GM12878 (cell line): ENCODE results near the gene RPS2. TPM values are rescaled to one million over a fixed set of nuclear protein-coding genes. Genes with fewer than 3 reads are reported as not detected.
A peak's percentile ranks its signal among the peaks of the same experiment; 100 is the strongest.

Experiments used
- ATAC-seq: fragments of 200-7000 bp; cut with Tn5 transposase; 3 replicates; pipeline ENCODE4 v1.9.1; 2020; ENCODE audit warnings: mild to moderate bottlenecking, moderate library complexity
- BruUV-seq: library from RNA; stranded (reverse); fragments of 400-500 nt; replicated peaks from 2 replicates; lab custom pipeline; 2021; lab: Mats Ljungman, UMichigan
- CTCF ChIA-PET: fragments of 300-600 bp; sonication (Branson Sonifier 250); formaldehyde crosslinking; extraction: SDS; loops from one replicate; lab custom pipeline; 2021; ENCODE audit warnings: inconsistent platforms; lab: Yijun Ruan, JAX
- POLR2A ChIA-PET: fragments of 350-600 bp; formaldehyde crosslinking; extraction: SDS; loops from one replicate; lab custom pipeline; 2021; ENCODE audit warnings: inconsistent platforms; lab: Charles Lee
- RAD21 ChIA-PET: fragments of 300-600 bp; sonication (Branson Sonifier 250); formaldehyde crosslinking; loops from one replicate; lab custom pipeline; 2023; ENCODE audit warnings: antibody characterized with exemption; ENCODE audit not compliant: unreplicated experiment; lab: Charles Lee
- SMC1A ChIA-PET: fragments of 300-600 bp; sonication (Branson Sonifier 250); formaldehyde crosslinking; loops from one replicate; lab custom pipeline; 2023; ENCODE audit not compliant: unreplicated experiment, uncharacterized antibody; lab: Charles Lee
- DNase-seq: peaks from one replicate; pipeline ENCODE4 v3.0.0-alpha.2; 2011; ENCODE audit warnings: low read depth, low spot score
- FAIRE-seq: peaks from 3 replicates; lab custom pipeline; 2011; peaks lifted over from hg19 to GRCh38; lab: Jason Lieb, UNC
- H2AFZ ChIP-seq: 2 replicates; pipeline ENCODE4 v1.6.0; 2011; ENCODE audit warnings: low read depth, low read length, control low read depth; ENCODE audit not compliant: control insufficient read depth
- H3K27ac ChIP-seq: 2 replicates; pipeline ENCODE4 v1.5.1; 2011; ENCODE audit warnings: control low read depth; ENCODE audit not compliant: control insufficient read depth, insufficient read depth
- H3K27me3 ChIP-seq, 2 experiments: replicated peaks in 1 of 2; 2 replicates each; pipeline versions ENCODE4 v1.6.0 to v1.6.1; 2011; ENCODE audit warnings: low read length in 1 of 2; ENCODE audit not compliant: control insufficient read depth in 2 of 2, insufficient read depth in 2 of 2
- H3K36me3 ChIP-seq, 2 experiments: 2 replicates each; pipeline ENCODE4 v1.5.1; 2011; ENCODE audit warnings: low read length in 1 of 2; ENCODE audit not compliant: control insufficient read depth in 2 of 2, insufficient read depth in 2 of 2
- H3K4me1 ChIP-seq: 2 replicates; pipeline ENCODE4 v1.6.1; 2011; ENCODE audit warnings: mild to moderate bottlenecking, low read length, moderate library complexity, mixed read lengths; ENCODE audit not compliant: control insufficient read depth, insufficient read depth
- H3K4me2 ChIP-seq: 2 replicates; pipeline ENCODE4 v1.6.0; 2011; ENCODE audit warnings: control low read depth; ENCODE audit not compliant: control insufficient read depth, insufficient read depth
- H3K4me3 ChIP-seq: fragments of 200-600 bp; sonication (generic); 2 replicates; pipeline ENCODE4 v1.5.1; 2016
- H3K79me2 ChIP-seq: 2 replicates; pipeline ENCODE4 v1.6.0; 2011; ENCODE audit warnings: low read length; ENCODE audit not compliant: control insufficient read depth, insufficient read depth
- H3K9ac ChIP-seq: 2 replicates; pipeline ENCODE4 v1.8.0; 2011; ENCODE audit warnings: low read length, control low read depth, mixed read lengths; ENCODE audit not compliant: control insufficient read depth, insufficient read depth
- H3K9me3 ChIP-seq: replicated peaks from 3 replicates; pipeline ENCODE4 v1.5.1; 2011; ENCODE audit warnings: mild to moderate bottlenecking, low read length; ENCODE audit not compliant: control insufficient read depth, insufficient read depth
- H4K20me1 ChIP-seq: 2 replicates; pipeline ENCODE4 v1.6.0; 2011; ENCODE audit not compliant: control insufficient read depth, insufficient read depth
- BCL11A ChIP-seq: IDR thresholded peaks from 2 replicates; pipeline ENCODE4 v1.6.1; 2011; ENCODE audit warnings: low read depth, low read length
- CHD1 ChIP-seq: IDR thresholded peaks from 2 replicates; pipeline ENCODE4 v1.6.1; 2012; ENCODE audit warnings: low read depth, low read length, improper control_type of control experiment
- CREB1 ChIP-seq: IDR thresholded peaks from 2 replicates; pipeline ENCODE4 v1.6.1; 2012; ENCODE audit warnings: low read depth, mild to moderate bottlenecking, inconsistent platforms
- ESRRA ChIP-seq: IDR thresholded peaks from 2 replicates; pipeline ENCODE4 v1.6.1; 2012; ENCODE audit warnings: mild to moderate bottlenecking, low read length, improper control_type of control experiment
- MEF2B ChIP-seq: fragments of 450-650 bp; IDR thresholded peaks from 2 replicates; pipeline ENCODE4 v1.6.1; 2018; ENCODE audit warnings: mild to moderate bottlenecking, moderate library complexity; ENCODE audit not compliant: partially characterized antibody, poor library complexity, severe bottlenecking
- PAX5 ChIP-seq: IDR thresholded peaks from 2 replicates; pipeline ENCODE4 v1.6.1; 2011; ENCODE audit warnings: low read depth, low read length, borderline replicate concordance
- PAX8 ChIP-seq: fragments of 450-650 bp; IDR thresholded peaks from 2 replicates; pipeline ENCODE4 v1.6.1; 2017; ENCODE audit warnings: mild to moderate bottlenecking, moderate library complexity
- SRF ChIP-seq, 2 experiments: IDR thresholded peaks; 2 replicates each; pipeline ENCODE4 v1.6.1; 2011; ENCODE audit warnings: low read depth in 2 of 2, low read length in 2 of 2, mild to moderate bottlenecking in 1 of 2, moderate library complexity in 1 of 2
- STAT3 ChIP-seq: IDR thresholded peaks from 2 replicates; pipeline ENCODE4 v1.6.1; 2011; ENCODE audit warnings: low read depth, low read length, improper control_type of control experiment
- SUZ12 ChIP-seq: fragments of 200-600 bp; sonication (generic); IDR thresholded peaks from one replicate; pipeline ENCODE4 v1.6.1; 2018; ENCODE audit warnings: antibody characterized with exemption, mild to moderate bottlenecking; ENCODE audit not compliant: unreplicated experiment
- TCF3 ChIP-seq: IDR thresholded peaks from 2 replicates; pipeline ENCODE4 v1.6.1; 2012; ENCODE audit warnings: low read depth, mild to moderate bottlenecking, low read length, borderline replicate concordance; ENCODE audit not compliant: insufficient read depth
- ZNF384 ChIP-seq: IDR thresholded peaks from 2 replicates; pipeline ENCODE4 v1.6.1; 2012; ENCODE audit warnings: low read depth, mild to moderate bottlenecking, low read length, improper control_type of control experiment, borderline replicate concordance
- WGBS: methylation state at CpG from one replicate; pipeline ENCODE4 v1.1.6; 2016; ENCODE audit warnings: low lambda C conversion rate; ENCODE audit not compliant: insufficient replicate concordance, insufficient coverage; ENCODE audit errors: missing lambda C conversion rate; 5-methylcytosine and 5-hydroxymethylcytosine counted together
- in situ Hi-C: fragments of 300-500 bp; cut with MboI; formaldehyde crosslinking; loops from 9 replicates; pipeline ENCODE4 v1.14.3; 2018; ENCODE audit warnings: mixed read lengths
- intact Hi-C: fragments of 100-400 bp; cut with micrococcal nuclease; formaldehyde crosslinking; loops from one replicate; pipeline ENCODE4 v1.14.2; 2022; ENCODE audit not compliant: unreplicated experiment
- polyA plus RNA-seq, 11 experiments: library from polyadenylated mRNA; depleted of rRNA in 4 of 11; unstranded in 6 of 11; stranded (reverse) in 5 of 11; fragments of >200 nt; fragmentation: Nextera tagmentation in 4 of 11; fragmentation: Illumina TruSeq in 1 of 11; extraction: Ambion mirVana in 4 of 11; extraction: Trizol in 1 of 11; gene quantifications; 1 replicate in 1 of 11; 2 replicates in 10 of 11; pipeline versions ENCODE4 v1.2.1 to v1.2.3, GENCODE V29; 2011 to 2016; ENCODE audit warnings: inconsistent platforms in 2 of 11, missing spikeins in 2 of 11, low read depth in 1 of 11
- total RNA-seq, 4 experiments: library from RNA; depleted of rRNA in 3 of 4; stranded (reverse); fragments of >200 nt in 3 of 4; fragmentation: Illumina TruSeq in 1 of 4; extraction: Trizol in 1 of 4; gene quantifications; 2 replicates each; pipeline versions ENCODE4 v1.2.1 to v1.2.3, GENCODE V29; 2013 to 2021
- TF ChIP-seq, protein P1 (sequence below), 3 experiments: IDR thresholded peaks in 2 of 3; conservative IDR thresholded peaks in 1 of 3; 2 replicates each; pipeline ENCODE4 v1.5.1; 2011; ENCODE audit warnings: low read depth in 3 of 3, low read length in 3 of 3, mild to moderate bottlenecking in 3 of 3, control low read depth in 2 of 3, moderate library complexity in 2 of 3, inconsistent platforms in 1 of 3, mixed read lengths in 1 of 3; ENCODE audit not compliant: control insufficient read depth in 2 of 3, insufficient read depth in 1 of 3; ENCODE audit errors: extremely low read depth in 1 of 3
- TF ChIP-seq, protein P2 (sequence below): IDR thresholded peaks from 2 replicates; pipeline ENCODE4 v1.6.1; 2011; ENCODE audit warnings: borderline replicate concordance, low read depth, mild to moderate bottlenecking, moderate library complexity, mixed read lengths, low read length; ENCODE audit not compliant: insufficient read depth; ENCODE audit errors: extremely low read length
- TF ChIP-seq, protein P3 (sequence below): fragments of 450-650 bp; IDR thresholded peaks from 2 replicates; pipeline ENCODE4 v1.6.1; 2018; ENCODE audit warnings: mild to moderate bottlenecking, low read depth, moderate library complexity; ENCODE audit not compliant: partially characterized antibody

RPS2 gene
- total and polyA plus RNA-seq, 10 of the 15 experiments (the other 5 are each of a cell fraction or from before 2014, with no cell fraction given) = 1,295 to 7,121 (median 3,933) TPM

DNA sequence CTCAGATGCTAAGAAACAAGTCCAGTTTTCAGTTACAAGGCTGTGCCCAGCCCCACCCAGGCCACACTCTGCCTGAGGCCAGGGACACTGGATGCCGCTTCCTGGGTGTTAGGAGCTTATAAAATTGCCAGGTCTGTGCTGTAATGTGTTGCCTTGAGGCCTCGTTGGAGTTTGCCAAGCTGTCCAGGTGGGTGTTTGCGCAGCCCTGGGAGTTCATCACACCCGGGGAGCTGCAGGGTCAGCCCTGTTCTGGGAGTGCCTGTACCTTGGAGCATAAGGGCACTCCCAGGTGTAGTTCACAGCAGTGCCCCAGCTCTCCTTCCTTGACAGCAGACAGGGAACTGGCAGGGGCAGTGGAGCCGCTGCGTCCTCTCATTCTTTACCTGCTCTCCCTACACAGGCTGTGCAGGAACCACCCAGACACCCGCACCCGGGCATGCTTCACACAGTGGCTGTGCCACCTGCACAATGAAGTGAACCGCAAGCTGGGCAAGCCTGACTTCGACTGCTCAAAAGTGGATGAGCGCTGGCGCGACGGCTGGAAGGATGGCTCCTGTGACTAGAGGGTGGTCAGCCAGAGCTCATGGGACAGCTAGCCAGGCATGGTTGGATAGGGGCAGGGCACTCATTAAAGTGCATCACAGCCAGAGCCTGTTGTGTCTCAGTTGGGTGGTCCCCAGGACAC lies 21.0 kb upstream of the RPS2 start:
- no peak for DNase-seq
- peak overlapping the region; percentile 87 for H3K4me3 ChIP-seq
- ChIA-PET POLR2A (interaction anchor here (0.5 to 4.7 kb wide), 3 partner anchors 14 to 124 kb away, joined by 7 to 21 read pairs (median 8); partner anchors contain the start of genes RPS2 and TBL3), SMC1A (no interaction called here), RAD21 (no interaction called here), CTCF (interaction anchor here (0.6 to 1.6 kb wide), 2 partner anchors 16 to 18 kb away, joined by 3 to 6 read pairs; no protein-coding TSS in a partner anchor)
- H3K36me3 ChIP-seq = peaks cover 5 to 6% of the 10 kb centered on the region in 2 experiments; a peak in 3 of 4 replicates
- H2AFZ ChIP-seq = no peak overlapping the region
- H4K20me1 ChIP-seq = no peaks in the 10 kb centered on the region
- H3K4me2 ChIP-seq = peak overlapping the region; percentile 95
- no peak for ATAC-seq
- H3K27me3 ChIP-seq = 0 out of 4 replicates have a peak, but pooled peaks cover 0 to 3% of the 10 kb centered on the region in 2 experiments
- in situ Hi-C loops = no loop called here
- no peaks in the 10 kb centered on the region for H3K9me3 ChIP-seq
- no TSS peak for BruUV-seq
- H3K4me1 ChIP-seq = peaks cover 30% of the 10 kb centered on the region
- WGBS = 90% methylated on average over 14 of the region's 14 CpGs
- peak overlapping the region; percentile 80 for H3K9ac ChIP-seq
- H3K27ac ChIP-seq = no peak overlapping the region
- no peaks in the 10 kb centered on the region; the same call in none of the 2 replicates for H3K79me2 ChIP-seq
- intact Hi-C loops = no loop called here
- FAIRE-seq = no peak
- no peak for TF ChIP-seq STAT3
- no peak for TF ChIP-seq CREB1
- TF ChIP-seq, protein P1, sequence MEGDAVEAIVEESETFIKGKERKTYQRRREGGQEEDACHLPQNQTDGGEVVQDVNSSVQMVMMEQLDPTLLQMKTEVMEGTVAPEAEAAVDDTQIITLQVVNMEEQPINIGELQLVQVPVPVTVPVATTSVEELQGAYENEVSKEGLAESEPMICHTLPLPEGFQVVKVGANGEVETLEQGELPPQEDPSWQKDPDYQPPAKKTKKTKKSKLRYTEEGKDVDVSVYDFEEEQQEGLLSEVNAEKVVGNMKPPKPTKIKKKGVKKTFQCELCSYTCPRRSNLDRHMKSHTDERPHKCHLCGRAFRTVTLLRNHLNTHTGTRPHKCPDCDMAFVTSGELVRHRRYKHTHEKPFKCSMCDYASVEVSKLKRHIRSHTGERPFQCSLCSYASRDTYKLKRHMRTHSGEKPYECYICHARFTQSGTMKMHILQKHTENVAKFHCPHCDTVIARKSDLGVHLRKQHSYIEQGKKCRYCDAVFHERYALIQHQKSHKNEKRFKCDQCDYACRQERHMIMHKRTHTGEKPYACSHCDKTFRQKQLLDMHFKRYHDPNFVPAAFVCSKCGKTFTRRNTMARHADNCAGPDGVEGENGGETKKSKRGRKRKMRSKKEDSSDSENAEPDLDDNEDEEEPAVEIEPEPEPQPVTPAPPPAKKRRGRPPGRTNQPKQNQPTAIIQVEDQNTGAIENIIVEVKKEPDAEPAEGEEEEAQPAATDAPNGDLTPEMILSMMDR (IDR thresholded peaks at IDR 0.05 in 2 of 3, conservative IDR thresholded peaks at IDR 0.05 in 1 of 3; ENCODE audit: control insufficient read depth in 2 of 3, extremely low read depth in 1 of 3, insufficient read depth in 1 of 3, low read depth in 3 of 3, low read length in 3 of 3) = no peak
- no peak for TF ChIP-seq PAX5
- no peak for TF ChIP-seq SRF (IDR thresholded peaks at IDR 0.05; ENCODE audit: low read depth in 2 of 2, low read length in 2 of 2)
- no peak for TF ChIP-seq SUZ12
- no peak for TF ChIP-seq TCF3
- no peak for TF ChIP-seq MEF2B
- TF ChIP-seq CHD1 = no peak
- TF ChIP-seq, protein P2, sequence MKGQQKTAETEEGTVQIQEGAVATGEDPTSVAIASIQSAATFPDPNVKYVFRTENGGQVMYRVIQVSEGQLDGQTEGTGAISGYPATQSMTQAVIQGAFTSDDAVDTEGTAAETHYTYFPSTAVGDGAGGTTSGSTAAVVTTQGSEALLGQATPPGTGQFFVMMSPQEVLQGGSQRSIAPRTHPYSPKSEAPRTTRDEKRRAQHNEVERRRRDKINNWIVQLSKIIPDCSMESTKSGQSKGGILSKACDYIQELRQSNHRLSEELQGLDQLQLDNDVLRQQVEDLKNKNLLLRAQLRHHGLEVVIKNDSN = no peak
- TF ChIP-seq, protein P3, sequence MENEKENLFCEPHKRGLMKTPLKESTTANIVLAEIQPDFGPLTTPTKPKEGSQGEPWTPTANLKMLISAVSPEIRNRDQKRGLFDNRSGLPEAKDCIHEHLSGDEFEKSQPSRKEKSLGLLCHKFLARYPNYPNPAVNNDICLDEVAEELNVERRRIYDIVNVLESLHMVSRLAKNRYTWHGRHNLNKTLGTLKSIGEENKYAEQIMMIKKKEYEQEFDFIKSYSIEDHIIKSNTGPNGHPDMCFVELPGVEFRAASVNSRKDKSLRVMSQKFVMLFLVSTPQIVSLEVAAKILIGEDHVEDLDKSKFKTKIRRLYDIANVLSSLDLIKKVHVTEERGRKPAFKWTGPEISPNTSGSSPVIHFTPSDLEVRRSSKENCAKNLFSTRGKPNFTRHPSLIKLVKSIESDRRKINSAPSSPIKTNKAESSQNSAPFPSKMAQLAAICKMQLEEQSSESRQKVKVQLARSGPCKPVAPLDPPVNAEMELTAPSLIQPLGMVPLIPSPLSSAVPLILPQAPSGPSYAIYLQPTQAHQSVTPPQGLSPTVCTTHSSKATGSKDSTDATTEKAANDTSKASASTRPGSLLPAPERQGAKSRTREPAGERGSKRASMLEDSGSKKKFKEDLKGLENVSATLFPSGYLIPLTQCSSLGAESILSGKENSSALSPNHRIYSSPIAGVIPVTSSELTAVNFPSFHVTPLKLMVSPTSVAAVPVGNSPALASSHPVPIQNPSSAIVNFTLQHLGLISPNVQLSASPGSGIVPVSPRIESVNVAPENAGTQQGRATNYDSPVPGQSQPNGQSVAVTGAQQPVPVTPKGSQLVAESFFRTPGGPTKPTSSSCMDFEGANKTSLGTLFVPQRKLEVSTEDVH = no peak
- TF ChIP-seq ZNF384 = no peak
- TF ChIP-seq BCL11A = no peak
- no peak for TF ChIP-seq ESRRA
- TF ChIP-seq PAX8 = no peak
